DMS79 (cell line): Measurements from ENCODE around the gene PRLH.
A peak's percentile ranks its signal among the peaks of the same experiment; 100 is the strongest.
"Not testable (repeated sequence)": the region's sequence is repeated elsewhere in the genome, so short reads cannot be mapped to it uniquely, and the experiment has no call there.

Source experiments
- DNase-seq: peaks from one replicate; lab custom pipeline; 2025; lab: John Stamatoyannopoulos, UW

Gene PRLH

GRCh38 chr2:237583385-237584295, 17.3 kb downstream of the PRLH start:
- DNase-seq: no peak

GRCh38 chr2:237585590-237586221, 19.3 kb downstream of the PRLH start:
- no peak for DNase-seq

GRCh38 chr2:237588044-237588696, 21.8 kb downstream of the PRLH start:
- DNase-seq: no peak

- peak; percentile 17 for DNase-seq
Observed at GRCh38 chr2:237590272-237591140, 24.1 kb downstream of the PRLH start, which contains the start of gene RAB17. Gene RAB17 (minus strand): TSS chr2:237590734. CDS start chr2:237586154, 4,580 bp downstream.

- peak; percentile 45 for DNase-seq
Observed at GRCh38 chr2:237591141-237591881, 24.9 kb downstream of the PRLH start.

- DNase-seq: no peak
Observed at GRCh38 chr2:237592425-237592980, 26.1 kb downstream of the PRLH start.

- no peak for DNase-seq
Observed at GRCh38 chr2:237593036-237593435, 26.7 kb downstream of the PRLH start.

- DNase-seq: no peak
Observed at GRCh38 chr2:237593596-237594320, 27.4 kb downstream of the PRLH start.

GRCh38 chr2:237594514-237594871, 28.1 kb downstream of the PRLH start:
- DNase-seq: no peak

- DNase-seq: not testable (repeated sequence)
Observed at GRCh38 chr2:237595829-237596519, 29.6 kb downstream of the PRLH start.

GRCh38 chr2:237596520-237597195, 30.3 kb downstream of the PRLH start:
- no peak for DNase-seq

GRCh38 chr2:237597196-237598145, 31.1 kb downstream of the PRLH start:
- no peak for DNase-seq

GRCh38 chr2:237598468-237599208, 32.3 kb downstream of the PRLH start:
- no peak for DNase-seq

GRCh38 chr2:237599465-237600110, 33.2 kb downstream of the PRLH start:
- no peak for DNase-seq

GRCh38 chr2:237600205-237600846, 34.0 kb downstream of the PRLH start:
- DNase-seq: no peak
